DOHH2 (cell line): Measurements from ENCODE around the gene MMP23B.
"Not testable (repeated sequence)": the region's sequence is repeated elsewhere in the genome, so short reads cannot be mapped to it uniquely, and the experiment has no call there.

Experiments
- EZH2phosphoT487 ChIP-seq: fragments of 200-600 bp; sonication (generic); IDR thresholded peaks from 2 replicates; pipeline ENCODE4 v1.6.1; 2017; ENCODE audit warnings: borderline replicate concordance, mild to moderate bottlenecking, antibody characterized with exemption, low read length, moderate library complexity, mixed read lengths
- TF ChIP-seq, protein P1 (sequence below): fragments of 200-600 bp; sonication (generic); IDR thresholded peaks from one replicate; pipeline ENCODE4 v1.5.1; 2014; ENCODE audit warnings: antibody characterized with exemption, mild to moderate bottlenecking, low read depth, low read length; ENCODE audit not compliant: poor library complexity, severe bottlenecking

DNA sequence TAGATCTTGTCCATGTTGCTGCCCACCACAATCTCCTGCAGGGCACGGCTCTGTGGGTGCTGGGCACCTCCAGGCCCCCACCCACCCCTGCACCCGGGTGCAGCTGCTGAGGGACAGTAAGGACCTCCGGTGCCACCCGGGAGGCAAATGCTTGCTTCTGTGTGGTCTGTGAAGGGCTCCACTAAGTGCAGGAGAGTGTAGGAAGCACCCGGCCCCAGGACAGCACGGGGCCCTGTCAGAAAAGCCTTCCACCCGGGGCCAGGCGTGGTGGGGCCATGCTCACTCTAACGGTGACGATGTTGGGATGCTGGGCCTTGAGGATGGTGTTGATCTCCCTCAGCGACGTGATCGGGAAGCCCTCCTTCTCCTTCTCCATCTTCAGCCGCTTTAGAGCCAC, 5.5 kb downstream of the MMP23B start:
- TF ChIP-seq, protein P1, sequence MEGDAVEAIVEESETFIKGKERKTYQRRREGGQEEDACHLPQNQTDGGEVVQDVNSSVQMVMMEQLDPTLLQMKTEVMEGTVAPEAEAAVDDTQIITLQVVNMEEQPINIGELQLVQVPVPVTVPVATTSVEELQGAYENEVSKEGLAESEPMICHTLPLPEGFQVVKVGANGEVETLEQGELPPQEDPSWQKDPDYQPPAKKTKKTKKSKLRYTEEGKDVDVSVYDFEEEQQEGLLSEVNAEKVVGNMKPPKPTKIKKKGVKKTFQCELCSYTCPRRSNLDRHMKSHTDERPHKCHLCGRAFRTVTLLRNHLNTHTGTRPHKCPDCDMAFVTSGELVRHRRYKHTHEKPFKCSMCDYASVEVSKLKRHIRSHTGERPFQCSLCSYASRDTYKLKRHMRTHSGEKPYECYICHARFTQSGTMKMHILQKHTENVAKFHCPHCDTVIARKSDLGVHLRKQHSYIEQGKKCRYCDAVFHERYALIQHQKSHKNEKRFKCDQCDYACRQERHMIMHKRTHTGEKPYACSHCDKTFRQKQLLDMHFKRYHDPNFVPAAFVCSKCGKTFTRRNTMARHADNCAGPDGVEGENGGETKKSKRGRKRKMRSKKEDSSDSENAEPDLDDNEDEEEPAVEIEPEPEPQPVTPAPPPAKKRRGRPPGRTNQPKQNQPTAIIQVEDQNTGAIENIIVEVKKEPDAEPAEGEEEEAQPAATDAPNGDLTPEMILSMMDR = not testable (repeated sequence)
- not testable (repeated sequence) for TF ChIP-seq EZH2phosphoT487
